Measurements from ENCODE around the gene ZNF267. TPM values are rescaled to one million over a fixed set of nuclear protein-coding genes. Genes with fewer than 3 reads are reported as not detected.

ZNF267 gene
- 3.6 and 4.4 TPM in 2 replicates for total RNA-seq

DNA sequence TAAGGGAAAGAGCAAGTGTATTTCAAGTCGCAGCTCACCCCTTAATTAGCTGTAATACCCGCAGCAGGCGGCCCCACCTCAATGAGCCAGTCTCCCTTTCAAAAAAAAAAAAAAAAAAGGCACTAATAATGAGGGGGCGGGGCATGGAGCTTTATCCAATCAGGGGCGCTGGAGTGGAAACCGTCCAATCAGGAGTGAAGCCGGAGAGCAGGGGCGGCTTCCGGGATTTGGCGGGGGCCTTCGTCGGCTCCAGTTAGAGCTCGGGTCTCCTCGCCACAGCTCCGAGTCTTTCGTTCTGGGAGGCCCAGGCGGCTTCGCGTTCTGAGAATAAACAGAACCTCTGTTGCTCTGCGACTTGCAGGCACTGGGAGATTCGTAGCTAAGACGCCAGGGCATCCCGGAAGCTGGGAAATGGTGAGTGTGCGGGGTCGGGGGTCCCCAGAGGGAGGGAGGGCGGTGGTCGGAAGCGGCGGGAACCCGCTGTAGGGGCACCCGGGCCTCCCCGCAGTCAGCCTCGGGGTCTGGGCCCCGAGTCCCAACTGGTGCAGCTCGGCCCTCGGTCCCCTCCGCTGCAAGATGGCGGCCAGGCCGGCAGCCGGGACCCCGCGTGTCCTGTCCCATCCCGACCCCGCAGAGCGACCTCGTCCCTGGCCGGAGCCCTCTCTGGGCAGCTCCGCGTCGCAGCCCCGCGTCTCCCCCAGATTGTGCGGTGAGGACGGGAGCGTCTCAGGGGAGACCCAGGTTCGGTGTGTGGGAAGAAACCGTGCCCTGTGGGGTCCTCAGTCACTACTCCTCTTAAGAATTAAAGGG lies at the start of gene ZNF267:
Gene ZNF267 (plus strand): TSS at position 252 of the 810 bp plus-strand sequence. CDS start 160 bp downstream, at position 412.

Data from cardiac ventricle fibroblast (primary cell).